DND-41 (cell line): ENCODE results near the gene TCF4.

Experiments
- EZH2 ChIP-seq: IDR thresholded peaks from 3 replicates; pipeline ENCODE4 v1.6.1; 2012; ENCODE audit warnings: borderline replicate concordance, low read depth, mild to moderate bottlenecking, moderate library complexity, low read length, inconsistent platforms; ENCODE audit not compliant: severe bottlenecking
- TF ChIP-seq, protein P1 (sequence below): IDR thresholded peaks from 2 replicates; pipeline ENCODE4 v1.5.1; 2012; ENCODE audit warnings: borderline replicate concordance, low read length, moderate library complexity, mild to moderate bottlenecking; ENCODE audit not compliant: poor library complexity, severe bottlenecking; ENCODE audit errors: extremely low read depth

DNA sequence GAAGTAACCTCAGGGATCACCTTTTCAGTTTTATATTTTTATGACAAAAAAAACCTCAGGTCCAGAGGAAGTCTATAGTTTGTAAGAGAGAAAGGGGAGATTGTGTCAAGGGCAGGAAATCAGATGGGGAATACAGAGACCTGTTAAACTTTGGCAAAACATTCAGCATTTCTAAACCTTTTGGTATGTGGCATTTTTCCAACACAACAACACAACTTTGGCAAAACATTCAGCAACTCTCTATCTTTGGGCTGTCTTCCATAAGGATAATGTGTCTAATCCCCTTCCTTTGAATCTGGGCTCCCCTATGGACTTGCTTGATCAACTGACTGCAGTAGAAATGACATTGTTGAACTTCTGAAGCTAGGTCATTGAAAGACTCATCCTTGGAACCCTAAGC is 408.2 kb downstream of the TCF4 start:
- TF ChIP-seq, protein P1, sequence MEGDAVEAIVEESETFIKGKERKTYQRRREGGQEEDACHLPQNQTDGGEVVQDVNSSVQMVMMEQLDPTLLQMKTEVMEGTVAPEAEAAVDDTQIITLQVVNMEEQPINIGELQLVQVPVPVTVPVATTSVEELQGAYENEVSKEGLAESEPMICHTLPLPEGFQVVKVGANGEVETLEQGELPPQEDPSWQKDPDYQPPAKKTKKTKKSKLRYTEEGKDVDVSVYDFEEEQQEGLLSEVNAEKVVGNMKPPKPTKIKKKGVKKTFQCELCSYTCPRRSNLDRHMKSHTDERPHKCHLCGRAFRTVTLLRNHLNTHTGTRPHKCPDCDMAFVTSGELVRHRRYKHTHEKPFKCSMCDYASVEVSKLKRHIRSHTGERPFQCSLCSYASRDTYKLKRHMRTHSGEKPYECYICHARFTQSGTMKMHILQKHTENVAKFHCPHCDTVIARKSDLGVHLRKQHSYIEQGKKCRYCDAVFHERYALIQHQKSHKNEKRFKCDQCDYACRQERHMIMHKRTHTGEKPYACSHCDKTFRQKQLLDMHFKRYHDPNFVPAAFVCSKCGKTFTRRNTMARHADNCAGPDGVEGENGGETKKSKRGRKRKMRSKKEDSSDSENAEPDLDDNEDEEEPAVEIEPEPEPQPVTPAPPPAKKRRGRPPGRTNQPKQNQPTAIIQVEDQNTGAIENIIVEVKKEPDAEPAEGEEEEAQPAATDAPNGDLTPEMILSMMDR: no peak
- no peak for TF ChIP-seq EZH2
